Breast epithelium (tissue), 4 donors: Measurements from ENCODE around the gene PEX5L. TPM values are rescaled to one million over a fixed set of nuclear protein-coding genes. Genes with fewer than 3 reads are reported as not detected.

Source experiments
- DNase-seq, 2 donors: peaks; one replicate each; pipeline ENCODE4 v3.0.0-alpha.2; 2019; ENCODE audit warnings: low spot score in 2 of 2
- H3K27ac ChIP-seq, 2 donors: fragments of 200-600 bp; sonication (generic) in 1 of 2; one replicate each; pipeline ENCODE4 v1.5.1; 2016 to 2019; ENCODE audit warnings: mild to moderate bottlenecking in 1 of 2
- H3K27me3 ChIP-seq, 2 donors: fragments of 200-600 bp; sonication (generic) in 1 of 2; one replicate each; pipeline versions ENCODE4 v1.5.1 to v1.6.0; 2017 to 2019; ENCODE audit warnings: control low read depth in 1 of 2, mild to moderate bottlenecking in 1 of 2
- H3K36me3 ChIP-seq: fragments of 200-600 bp; one replicate; pipeline ENCODE4 v1.5.1; 2019
- H3K4me1 ChIP-seq, 2 donors: fragments of 200-600 bp; sonication (generic); one replicate each; pipeline ENCODE4 v1.5.1; 2016 to 2019; ENCODE audit warnings: control low read depth in 1 of 2
- H3K4me3 ChIP-seq, 3 donors: fragments of 200-600 bp; sonication (generic); 1 replicate in 2 of 3; 2 replicates in 1 of 3; pipeline ENCODE4 v1.5.1; 2016 to 2019; ENCODE audit warnings: mild to moderate bottlenecking in 3 of 3, moderate library complexity in 2 of 3
- H3K9me3 ChIP-seq, 2 donors: fragments of 200-600 bp; sonication (generic) in 1 of 2; one replicate each; pipeline ENCODE4 v1.5.1; 2016 to 2019; ENCODE audit warnings: control low read depth in 1 of 2
- POLR2A ChIP-seq: fragments of 450-650 bp; IDR thresholded peaks from one replicate; pipeline ENCODE4 v1.6.1; 2016; ENCODE audit warnings: antibody characterized with exemption, mild to moderate bottlenecking, moderate library complexity
- POLR2AphosphoS5 ChIP-seq, 3 donors: sonication (generic); formaldehyde crosslinking; IDR thresholded peaks; one replicate each; pipeline ENCODE4 v1.6.1; 2017; ENCODE audit warnings: antibody characterized with exemption in 3 of 3
- intact Hi-C: fragments of 100-400 bp; cut with DNase I; formaldehyde crosslinking; loops from one replicate; pipeline ENCODE4 v1.15.1; 2023; ENCODE audit warnings: low total_unique reads
- total RNA-seq, 3 donors: library from RNA; depleted of rRNA; stranded (reverse); fragments of >200 nt; gene quantifications; one replicate each; pipeline ENCODE4 v1.1.0, GENCODE V29; 2016
- TF ChIP-seq, protein P1 (sequence below), 3 donors: fragments of 450-650 bp; IDR thresholded peaks; one replicate each; pipeline ENCODE4 v1.5.1; 2016 to 2017; ENCODE audit warnings: antibody characterized with exemption in 3 of 3, mild to moderate bottlenecking in 3 of 3, moderate library complexity in 3 of 3

The PEX5L gene
- total RNA-seq, 3 donors from 2014 or later = 0.48 to 3.3 (median 1.6) TPM

DNA sequence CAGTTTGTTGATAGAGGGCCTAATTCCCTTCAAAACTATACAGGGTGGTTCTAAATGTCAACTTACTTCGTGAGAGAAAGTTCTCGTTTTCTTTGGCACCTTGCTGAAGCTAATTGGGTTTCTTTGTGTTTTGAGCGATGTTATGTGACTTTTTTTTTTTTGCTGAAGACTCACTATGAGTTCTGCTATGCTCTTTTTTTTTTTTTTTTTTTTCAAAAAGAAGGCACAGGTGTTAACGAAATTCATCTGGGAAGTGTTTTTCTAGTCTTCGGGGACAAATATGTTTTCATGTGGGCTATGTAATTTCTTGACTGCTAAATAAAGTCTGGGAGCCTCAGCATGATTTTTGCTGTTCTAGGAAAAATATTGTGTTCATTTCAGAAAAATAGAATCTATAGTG is 81.5 kb downstream of the PEX5L start:
- no peak overlapping the region for H3K4me3 ChIP-seq
- no peaks in the 10 kb centered on the region for H3K4me1 ChIP-seq
- intact Hi-C loops = no loop called here
- no peaks in the 10 kb centered on the region for H3K36me3 ChIP-seq
- TF ChIP-seq POLR2A = no peak
- TF ChIP-seq POLR2AphosphoS5 (IDR thresholded peaks at IDR 0.05) = no peak
- TF ChIP-seq, protein P1, sequence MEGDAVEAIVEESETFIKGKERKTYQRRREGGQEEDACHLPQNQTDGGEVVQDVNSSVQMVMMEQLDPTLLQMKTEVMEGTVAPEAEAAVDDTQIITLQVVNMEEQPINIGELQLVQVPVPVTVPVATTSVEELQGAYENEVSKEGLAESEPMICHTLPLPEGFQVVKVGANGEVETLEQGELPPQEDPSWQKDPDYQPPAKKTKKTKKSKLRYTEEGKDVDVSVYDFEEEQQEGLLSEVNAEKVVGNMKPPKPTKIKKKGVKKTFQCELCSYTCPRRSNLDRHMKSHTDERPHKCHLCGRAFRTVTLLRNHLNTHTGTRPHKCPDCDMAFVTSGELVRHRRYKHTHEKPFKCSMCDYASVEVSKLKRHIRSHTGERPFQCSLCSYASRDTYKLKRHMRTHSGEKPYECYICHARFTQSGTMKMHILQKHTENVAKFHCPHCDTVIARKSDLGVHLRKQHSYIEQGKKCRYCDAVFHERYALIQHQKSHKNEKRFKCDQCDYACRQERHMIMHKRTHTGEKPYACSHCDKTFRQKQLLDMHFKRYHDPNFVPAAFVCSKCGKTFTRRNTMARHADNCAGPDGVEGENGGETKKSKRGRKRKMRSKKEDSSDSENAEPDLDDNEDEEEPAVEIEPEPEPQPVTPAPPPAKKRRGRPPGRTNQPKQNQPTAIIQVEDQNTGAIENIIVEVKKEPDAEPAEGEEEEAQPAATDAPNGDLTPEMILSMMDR (IDR thresholded peaks at IDR 0.05) = no peak
- DNase-seq = no peak
- H3K27me3 ChIP-seq = no peaks in the 10 kb centered on the region
- no peaks in the 10 kb centered on the region for H3K9me3 ChIP-seq
- H3K27ac ChIP-seq = no peak overlapping the region

DNA sequence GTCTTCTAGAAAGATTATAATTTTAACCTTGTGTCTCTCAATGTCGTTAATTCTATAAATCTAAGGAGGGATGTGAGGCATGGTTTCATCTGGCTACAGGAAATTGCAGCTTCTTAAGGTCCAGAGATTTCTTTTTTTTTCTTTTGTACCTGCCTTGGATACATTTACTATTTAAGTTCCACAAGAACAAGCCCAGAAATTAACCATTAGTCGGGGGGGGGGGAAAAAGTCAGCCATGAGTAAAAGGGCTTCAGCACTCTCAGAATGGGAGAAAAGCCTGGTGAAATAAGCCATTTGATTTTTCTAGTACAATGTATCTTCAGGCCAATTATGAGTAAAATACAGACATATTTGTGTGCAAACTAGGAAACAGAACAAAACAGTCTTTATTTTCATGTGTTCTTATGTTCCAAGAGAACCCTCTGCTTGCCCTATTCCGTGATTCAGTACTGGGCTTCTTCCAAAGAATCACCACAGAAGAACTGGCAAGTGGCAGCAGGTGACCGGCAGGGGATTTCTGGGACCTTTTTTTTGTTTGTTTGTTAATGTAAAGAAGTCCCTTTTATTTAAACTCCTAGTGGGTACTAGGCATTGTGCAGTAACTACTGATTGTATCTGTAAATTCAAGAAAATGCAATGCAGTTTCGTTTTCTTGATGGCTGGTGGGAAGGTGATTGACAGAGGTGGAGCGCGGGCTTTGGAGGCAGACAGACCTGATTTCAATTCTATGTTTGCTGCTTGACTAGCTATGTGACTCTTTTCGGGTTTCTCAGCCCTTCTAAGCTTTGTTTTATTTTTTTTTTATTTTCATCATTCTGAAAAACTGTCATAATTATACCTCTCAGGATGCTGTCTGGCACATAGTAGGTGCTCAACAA is 82.5 kb downstream of the PEX5L start:
- intact Hi-C loops = no loop called here

DNA sequence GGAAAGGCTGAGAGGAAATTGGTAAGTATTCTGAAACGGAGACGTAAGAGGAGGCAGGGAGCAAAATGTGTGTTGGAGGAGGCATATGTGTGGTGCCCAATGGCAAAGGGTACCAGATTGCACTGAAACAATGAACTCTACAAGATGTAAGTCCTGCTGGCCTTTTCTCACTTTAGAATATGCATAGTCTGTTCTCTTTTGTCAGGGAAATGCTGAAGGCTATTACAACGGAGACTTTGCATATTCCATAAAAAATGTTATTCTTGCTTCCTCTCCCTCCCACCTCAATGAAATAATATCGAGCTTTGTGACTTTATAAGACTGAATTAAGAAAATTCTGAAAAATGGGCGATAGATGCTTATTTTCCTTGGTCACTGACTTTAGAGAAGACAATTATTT is 85.9 kb downstream of the PEX5L start:
- Histone ChIP-seq H3K27ac (no peak overlapping the region), H3K9me3 (no peaks in the 10 kb centered on the region), H3K27me3 (no peaks in the 10 kb centered on the region), H3K4me1 (no peaks in the 10 kb centered on the region), H3K4me3 (no peak overlapping the region), H3K36me3 (no peaks in the 10 kb centered on the region)
- TF ChIP-seq POLR2A (no peak), POLR2AphosphoS5 (IDR thresholded peaks at IDR 0.05) (no peak)
- TF ChIP-seq, protein P1 (IDR thresholded peaks at IDR 0.05) = no peak
- intact Hi-C loops = no loop called here
- DNase-seq = no peak

More for the DNA sequence above, 82.5 kb downstream of the PEX5L start:
- Histone ChIP-seq H3K4me1 (no peaks in the 10 kb centered on the region), H3K9me3 (no peaks in the 10 kb centered on the region), H3K36me3 (no peaks in the 10 kb centered on the region), H3K27ac (no peak overlapping the region), H3K4me3 (no peak overlapping the region), H3K27me3 (no peaks in the 10 kb centered on the region)
- TF ChIP-seq, protein P1 (IDR thresholded peaks at IDR 0.05) = no peak
- TF ChIP-seq POLR2A (no peak), POLR2AphosphoS5 (IDR thresholded peaks at IDR 0.05) (no peak)
- DNase-seq = no peak

DNA sequence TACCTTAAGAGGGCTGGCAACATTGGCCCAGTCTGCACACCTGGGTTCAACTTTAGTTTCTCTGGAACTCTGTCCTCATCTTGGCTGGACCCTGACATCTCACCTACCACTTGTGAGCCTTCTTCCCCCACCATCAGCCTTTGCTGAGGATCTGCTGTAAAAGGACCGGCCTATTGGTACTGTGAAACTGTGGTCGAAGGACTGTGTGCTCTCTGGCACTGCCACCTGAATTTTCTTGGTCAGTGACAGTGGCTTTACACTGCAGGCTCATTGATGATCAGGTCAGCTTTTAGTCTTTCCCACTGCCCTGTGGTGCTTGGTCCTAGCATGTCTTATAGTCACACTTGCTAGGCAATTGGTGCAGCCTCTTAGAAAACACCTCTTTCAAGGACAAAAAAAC is 86.9 kb downstream of the PEX5L start:
- no peak for DNase-seq
- no peaks in the 10 kb centered on the region for H3K4me1 ChIP-seq
- TF ChIP-seq, protein P1 (IDR thresholded peaks at IDR 0.05) = no peak
- no peak for TF ChIP-seq POLR2AphosphoS5 (IDR thresholded peaks at IDR 0.05)
- TF ChIP-seq POLR2A = no peak
- no peaks in the 10 kb centered on the region for H3K36me3 ChIP-seq
- no peaks in the 10 kb centered on the region for H3K27me3 ChIP-seq
- no peak overlapping the region for H3K4me3 ChIP-seq
- intact Hi-C loops = no loop called here
- no peaks in the 10 kb centered on the region for H3K9me3 ChIP-seq
- H3K27ac ChIP-seq = no peak overlapping the region

DNA sequence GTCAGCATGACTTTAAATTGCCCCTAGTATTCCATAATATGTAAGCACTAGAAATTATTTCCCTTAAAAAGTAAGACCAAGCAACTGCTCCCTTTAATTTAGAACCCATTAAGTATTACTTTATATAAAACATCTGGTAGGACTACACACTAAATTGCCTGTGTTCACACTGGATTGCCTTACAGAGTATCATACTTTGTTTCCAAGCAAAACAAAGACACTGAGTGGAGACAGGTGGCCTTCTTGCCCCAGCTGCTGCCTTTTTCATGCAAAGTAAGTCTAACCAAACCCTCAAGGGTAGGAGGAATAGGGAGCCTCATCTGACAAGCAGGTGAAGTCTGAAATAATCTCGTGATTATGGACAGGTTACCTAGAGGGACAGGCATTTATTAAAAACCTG is 87.3 kb downstream of the PEX5L start:
- H3K9me3 ChIP-seq = no peaks in the 10 kb centered on the region
- H3K27me3 ChIP-seq = no peaks in the 10 kb centered on the region
- no peak overlapping the region for H3K4me3 ChIP-seq
- no peaks in the 10 kb centered on the region for H3K36me3 ChIP-seq
- intact Hi-C loops = no loop called here
- DNase-seq = no peak
- no peak overlapping the region for H3K27ac ChIP-seq
- no peak for TF ChIP-seq POLR2AphosphoS5 (IDR thresholded peaks at IDR 0.05)
- TF ChIP-seq, protein P1 (IDR thresholded peaks at IDR 0.05) = no peak
- no peak for TF ChIP-seq POLR2A
- no peaks in the 10 kb centered on the region for H3K4me1 ChIP-seq
